Vagina (tissue), 2 donors: ENCODE results near the gene DLX2.

Source experiments
- CTCF ChIP-seq, 3 experiments: fragments of 450-650 bp in 2 of 3; fragments of 200-600 bp in 1 of 3; sonication (generic) in 1 of 3; IDR thresholded peaks; one replicate each; pipeline ENCODE4 v1.5.1; 2017 to 2019; ENCODE audit warnings: antibody characterized with exemption in 3 of 3, mild to moderate bottlenecking in 2 of 3, moderate library complexity in 2 of 3
- POLR2A ChIP-seq, 2 donors: fragments of 450-650 bp; IDR thresholded peaks; one replicate each; pipeline ENCODE4 v1.6.1; 2017; ENCODE audit warnings: antibody characterized with exemption in 2 of 2, mild to moderate bottlenecking in 2 of 2, moderate library complexity in 2 of 2
- POLR2AphosphoS5 ChIP-seq, 2 donors: sonication (generic); formaldehyde crosslinking; IDR thresholded peaks; one replicate each; pipeline ENCODE4 v1.9.0; 2017; ENCODE audit warnings: antibody characterized with exemption in 2 of 2, mild to moderate bottlenecking in 2 of 2, low read depth in 1 of 2; ENCODE audit not compliant: insufficient read depth in 1 of 2

- TF ChIP-seq CTCF (IDR thresholded peaks at IDR 0.05) (no peak), POLR2A (IDR thresholded peaks at IDR 0.05) (no peak), POLR2AphosphoS5 (IDR thresholded peaks at IDR 0.05; ENCODE audit: insufficient read depth in 1 of 2, low read depth in 1 of 2) (no peak)
These were observed 5.8 kb downstream of the DLX2 start for GRCh38 chr2:172096626-172097547.
